Mammary epithelial cell (primary cell): ENCODE data around the gene ZNF331.

ENCODE experiments used
- EZH2 ChIP-seq: IDR thresholded peaks from 2 replicates; pipeline ENCODE4 v1.6.1; 2012; ENCODE audit warnings: low read length, inconsistent platforms, borderline replicate concordance
- TF ChIP-seq, protein P1 (sequence below), 2 donors: IDR thresholded peaks in 1 of 2; conservative IDR thresholded peaks in 1 of 2; 2 replicates each; pipeline ENCODE4 v1.5.1; 2011 to 2012; ENCODE audit warnings: inconsistent platforms in 2 of 2, low read length in 2 of 2, mild to moderate bottlenecking in 2 of 2, control low read depth in 1 of 2, low read depth in 1 of 2; ENCODE audit not compliant: insufficient read depth in 1 of 2; ENCODE audit errors: extremely low read depth in 1 of 2

DNA sequence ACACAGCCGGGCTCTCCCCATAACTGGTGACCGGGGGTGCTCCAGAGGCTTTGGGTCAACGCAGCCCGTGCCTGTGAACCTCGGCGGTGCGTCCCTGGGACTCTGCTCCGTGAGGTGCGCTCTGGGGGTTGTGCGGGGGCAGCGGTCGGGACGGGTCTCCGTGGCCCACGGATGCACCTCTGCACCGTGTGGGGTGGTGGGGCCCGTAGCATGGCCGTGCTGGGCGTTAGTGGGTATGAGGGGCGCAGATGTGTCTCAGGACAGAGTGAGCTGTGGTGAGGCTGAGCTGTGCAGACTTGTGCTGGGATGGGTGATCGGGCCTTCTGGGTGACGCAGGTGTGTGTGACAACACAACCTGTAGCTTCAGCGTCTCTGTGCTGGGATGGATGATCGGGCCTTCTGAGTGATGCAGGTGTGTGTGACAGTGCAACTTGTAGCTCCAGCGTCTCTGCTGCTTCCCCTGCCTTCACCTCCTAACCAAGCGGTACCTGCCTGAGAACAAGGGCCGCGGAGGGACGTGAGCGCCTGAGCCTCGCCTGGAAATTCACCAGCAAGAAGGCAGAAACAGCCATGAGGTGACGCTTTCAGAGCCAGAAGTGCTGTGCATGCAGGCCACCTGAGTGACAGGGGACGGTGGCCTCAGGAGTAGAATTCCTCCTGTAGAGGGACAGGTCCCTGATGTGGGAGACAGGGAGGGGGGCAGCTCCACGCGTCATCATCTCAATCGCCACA is 599 bp downstream of the ZNF331 start:
- TF ChIP-seq, protein P1, sequence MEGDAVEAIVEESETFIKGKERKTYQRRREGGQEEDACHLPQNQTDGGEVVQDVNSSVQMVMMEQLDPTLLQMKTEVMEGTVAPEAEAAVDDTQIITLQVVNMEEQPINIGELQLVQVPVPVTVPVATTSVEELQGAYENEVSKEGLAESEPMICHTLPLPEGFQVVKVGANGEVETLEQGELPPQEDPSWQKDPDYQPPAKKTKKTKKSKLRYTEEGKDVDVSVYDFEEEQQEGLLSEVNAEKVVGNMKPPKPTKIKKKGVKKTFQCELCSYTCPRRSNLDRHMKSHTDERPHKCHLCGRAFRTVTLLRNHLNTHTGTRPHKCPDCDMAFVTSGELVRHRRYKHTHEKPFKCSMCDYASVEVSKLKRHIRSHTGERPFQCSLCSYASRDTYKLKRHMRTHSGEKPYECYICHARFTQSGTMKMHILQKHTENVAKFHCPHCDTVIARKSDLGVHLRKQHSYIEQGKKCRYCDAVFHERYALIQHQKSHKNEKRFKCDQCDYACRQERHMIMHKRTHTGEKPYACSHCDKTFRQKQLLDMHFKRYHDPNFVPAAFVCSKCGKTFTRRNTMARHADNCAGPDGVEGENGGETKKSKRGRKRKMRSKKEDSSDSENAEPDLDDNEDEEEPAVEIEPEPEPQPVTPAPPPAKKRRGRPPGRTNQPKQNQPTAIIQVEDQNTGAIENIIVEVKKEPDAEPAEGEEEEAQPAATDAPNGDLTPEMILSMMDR (conservative IDR thresholded peaks at IDR 0.05 in 1 of 2, IDR thresholded peaks at IDR 0.05 in 1 of 2; ENCODE audit: extremely low read depth in 1 of 2, insufficient read depth in 1 of 2, low read depth in 1 of 2, low read length in 2 of 2), result no peak
- TF ChIP-seq EZH2, result no peak
